NB4 (cell line): ENCODE measurements around the gene C1orf146.
A peak's percentile ranks its signal among the peaks of the same experiment; 100 is the strongest.
"Not testable (repeated sequence)": the region's sequence is repeated elsewhere in the genome, so short reads cannot be mapped to it uniquely, and the experiment has no call there.

Experiments used
- DNase-seq: peaks from one replicate; pipeline ENCODE4 v3.0.0; 2010; ENCODE audit warnings: low read depth
- H3K4me3 ChIP-seq: one replicate; pipeline ENCODE4 v1.5.1; 2011; ENCODE audit warnings: mild to moderate bottlenecking, low read depth, low read length, moderate library complexity
- MYC ChIP-seq: IDR thresholded peaks from 2 replicates; pipeline ENCODE4 v1.6.1; 2011; ENCODE audit warnings: low read depth, low read length
- POLR2A ChIP-seq: IDR thresholded peaks from 2 replicates; pipeline ENCODE4 v1.6.1; 2011; ENCODE audit warnings: mild to moderate bottlenecking; ENCODE audit not compliant: insufficient read length; ENCODE audit errors: extremely low read depth
- TF ChIP-seq, protein P1 (sequence below): IDR thresholded peaks from one replicate; pipeline ENCODE4 v1.5.1; 2012; ENCODE audit warnings: low read depth, low read length
- TF ChIP-seq, protein P2 (sequence below): IDR thresholded peaks from 2 replicates; pipeline ENCODE4 v1.6.1; 2011; ENCODE audit warnings: low read depth, low read length

The C1orf146 gene

DNA sequence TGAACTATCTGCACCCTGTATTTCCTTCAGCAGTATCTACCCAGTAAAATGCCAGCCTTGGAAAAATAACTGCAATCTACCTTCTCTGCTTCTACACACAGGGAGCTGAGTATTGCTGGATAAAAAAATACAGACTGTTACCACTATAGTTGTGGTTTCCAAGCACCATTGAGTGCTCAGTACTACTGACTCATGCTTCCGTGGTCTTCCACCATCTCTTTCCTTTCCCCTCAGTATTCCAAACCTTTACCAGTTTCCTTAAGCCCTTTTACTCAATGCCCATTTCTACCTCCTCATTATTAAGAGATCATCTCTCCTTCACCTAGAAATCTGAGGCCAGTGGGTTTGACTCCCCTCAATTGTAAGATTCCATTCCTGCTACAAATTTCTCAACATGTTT is 57.2 kb downstream of the C1orf146 start:
- TF ChIP-seq, protein P1, sequence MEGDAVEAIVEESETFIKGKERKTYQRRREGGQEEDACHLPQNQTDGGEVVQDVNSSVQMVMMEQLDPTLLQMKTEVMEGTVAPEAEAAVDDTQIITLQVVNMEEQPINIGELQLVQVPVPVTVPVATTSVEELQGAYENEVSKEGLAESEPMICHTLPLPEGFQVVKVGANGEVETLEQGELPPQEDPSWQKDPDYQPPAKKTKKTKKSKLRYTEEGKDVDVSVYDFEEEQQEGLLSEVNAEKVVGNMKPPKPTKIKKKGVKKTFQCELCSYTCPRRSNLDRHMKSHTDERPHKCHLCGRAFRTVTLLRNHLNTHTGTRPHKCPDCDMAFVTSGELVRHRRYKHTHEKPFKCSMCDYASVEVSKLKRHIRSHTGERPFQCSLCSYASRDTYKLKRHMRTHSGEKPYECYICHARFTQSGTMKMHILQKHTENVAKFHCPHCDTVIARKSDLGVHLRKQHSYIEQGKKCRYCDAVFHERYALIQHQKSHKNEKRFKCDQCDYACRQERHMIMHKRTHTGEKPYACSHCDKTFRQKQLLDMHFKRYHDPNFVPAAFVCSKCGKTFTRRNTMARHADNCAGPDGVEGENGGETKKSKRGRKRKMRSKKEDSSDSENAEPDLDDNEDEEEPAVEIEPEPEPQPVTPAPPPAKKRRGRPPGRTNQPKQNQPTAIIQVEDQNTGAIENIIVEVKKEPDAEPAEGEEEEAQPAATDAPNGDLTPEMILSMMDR = no peak
- TF ChIP-seq, protein P2, sequence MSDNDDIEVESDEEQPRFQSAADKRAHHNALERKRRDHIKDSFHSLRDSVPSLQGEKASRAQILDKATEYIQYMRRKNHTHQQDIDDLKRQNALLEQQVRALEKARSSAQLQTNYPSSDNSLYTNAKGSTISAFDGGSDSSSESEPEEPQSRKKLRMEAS = no peak
- TF ChIP-seq POLR2A = no peak
- TF ChIP-seq MYC = no peak
- DNase-seq = no peak
- H3K4me3 ChIP-seq = no peak overlapping the region

DNA sequence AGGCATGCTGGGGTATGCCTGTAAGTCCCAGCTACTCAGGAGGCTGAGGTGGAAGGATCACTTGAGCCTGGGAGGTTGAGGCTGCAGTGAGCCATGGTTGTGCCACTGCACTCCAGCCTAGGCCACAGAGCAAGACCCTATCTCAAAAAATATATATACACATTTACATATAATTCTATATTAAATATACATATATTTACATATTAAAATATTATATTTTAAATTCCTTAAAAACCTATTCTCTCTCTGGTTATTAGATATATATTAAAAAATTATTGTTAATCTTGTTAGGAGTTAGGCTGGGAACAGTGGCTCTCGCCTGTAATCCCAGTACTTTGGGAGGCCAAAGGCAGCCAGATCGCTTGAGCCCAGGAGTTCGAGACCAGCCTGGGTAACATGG is 58.4 kb downstream of the C1orf146 start:
- TF ChIP-seq POLR2A (no peak), MYC (no peak)
- TF ChIP-seq, protein P1 = no peak
- TF ChIP-seq, protein P2 = no peak
- H3K4me3 ChIP-seq = no peak overlapping the region
- DNase-seq = no peak

DNA sequence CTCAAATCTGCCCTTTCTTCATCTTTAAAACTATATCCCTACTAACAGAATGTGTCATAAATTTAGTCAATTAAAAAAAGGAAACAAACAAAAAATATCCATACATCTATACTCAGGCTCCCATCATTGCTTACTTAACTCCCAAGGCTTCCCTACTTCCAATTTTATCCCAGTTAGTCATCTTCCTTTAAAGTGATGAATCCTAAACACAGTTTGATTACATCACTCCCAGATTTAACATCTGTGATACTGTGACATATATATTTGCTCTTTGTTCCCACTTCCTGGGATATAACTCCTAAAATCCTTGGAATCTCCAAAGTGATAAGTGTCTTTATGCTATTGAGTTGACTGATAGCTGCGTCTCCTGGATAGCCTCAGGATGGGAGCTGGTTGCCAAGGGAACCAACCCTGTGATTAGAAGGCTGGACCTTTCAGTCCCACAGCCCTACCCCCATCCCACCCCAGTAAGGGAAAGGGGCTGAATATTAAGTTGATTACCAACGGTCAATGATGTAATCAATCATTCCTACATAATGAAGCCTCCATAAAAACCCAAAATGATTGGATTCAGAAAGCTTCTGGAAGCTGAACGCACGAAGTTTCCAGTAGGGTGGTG is 59.5 kb downstream of the C1orf146 start:
- TF ChIP-seq MYC = no peak
- TF ChIP-seq, protein P1 = no peak
- TF ChIP-seq, protein P2 = no peak
- DNase-seq = no peak
- no peak overlapping the region for H3K4me3 ChIP-seq

DNA sequence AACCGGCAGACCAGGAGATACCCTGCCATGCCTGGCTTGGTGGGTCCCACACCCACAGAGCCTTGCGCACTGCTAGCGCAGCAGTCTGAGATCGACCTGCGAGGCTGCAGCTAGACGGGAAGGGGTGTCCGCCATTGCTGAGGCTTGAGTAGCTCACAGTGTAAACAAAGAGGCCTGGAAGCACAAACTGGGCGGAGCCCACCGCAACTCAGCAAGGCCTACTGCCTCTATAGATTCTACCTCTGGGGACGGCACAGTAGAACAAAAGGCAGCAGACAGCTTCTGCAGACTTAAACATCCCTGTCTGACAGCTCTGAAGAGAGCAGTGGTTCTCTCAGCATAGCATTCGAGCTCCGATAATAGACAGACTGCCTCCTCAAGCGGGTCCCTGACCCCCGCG is 62.1 kb downstream of the C1orf146 start:
- H3K4me3 ChIP-seq, DNase-seq: not testable (repeated sequence)

GRCh38 chr1:92281411-92281810 is 63.7 kb downstream of the C1orf146 start:
- not testable (repeated sequence) for H3K4me3 ChIP-seq, DNase-seq

GRCh38 chr1:92291372-92291999 is 73.8 kb downstream of the C1orf146 start:
- TF ChIP-seq, protein P1 = peak; percentile 62
- TF ChIP-seq, protein P2 = no peak
- DNase-seq = peak; percentile 73
- H3K4me3 ChIP-seq = no peak overlapping the region
